HG03439 (cell line): ENCODE results near the gene DIO3.
"Not testable (repeated sequence)": the region's sequence is repeated elsewhere in the genome, so short reads cannot be mapped to it uniquely, and the experiment has no call there.

Experiments
- ATAC-seq: cut with Tn5 transposase; IDR thresholded peaks from one replicate; pipeline ENCODE4 v1.9.1; 2021; ENCODE audit warnings: mild to moderate bottlenecking, moderate library complexity; ENCODE audit not compliant: unreplicated experiment

DIO3 gene

GRCh38 chr14:101540481-101541462, 20.5 kb upstream of the DIO3 start:
- no peak for ATAC-seq

DNA sequence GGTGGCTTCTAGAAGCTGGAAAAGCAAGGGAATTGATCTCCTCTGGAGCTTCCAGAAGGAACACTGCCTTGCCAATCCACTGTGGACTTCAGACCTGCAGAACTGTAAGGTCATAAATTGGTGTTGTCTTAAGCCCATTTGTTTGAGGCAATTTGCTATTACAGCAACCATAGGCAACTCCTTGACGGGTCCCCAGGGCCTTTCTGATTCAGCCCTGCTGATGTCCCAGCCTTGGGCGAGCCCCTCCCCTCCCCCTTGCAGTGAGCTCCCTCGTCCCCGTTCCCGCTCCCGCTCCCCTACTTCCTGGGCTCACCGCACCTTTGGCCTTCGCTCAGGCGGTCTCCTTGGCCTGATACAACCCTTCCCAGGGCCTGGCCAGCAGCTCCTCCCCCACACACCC, 18.9 kb upstream of the DIO3 start:
- ATAC-seq, result no peak

- ATAC-seq, result no peak
Observed at GRCh38 chr14:101543814-101544213, 17.5 kb upstream of the DIO3 start.

GRCh38 chr14:101544550-101544949, 16.7 kb upstream of the DIO3 start:
- no peak for ATAC-seq

DNA sequence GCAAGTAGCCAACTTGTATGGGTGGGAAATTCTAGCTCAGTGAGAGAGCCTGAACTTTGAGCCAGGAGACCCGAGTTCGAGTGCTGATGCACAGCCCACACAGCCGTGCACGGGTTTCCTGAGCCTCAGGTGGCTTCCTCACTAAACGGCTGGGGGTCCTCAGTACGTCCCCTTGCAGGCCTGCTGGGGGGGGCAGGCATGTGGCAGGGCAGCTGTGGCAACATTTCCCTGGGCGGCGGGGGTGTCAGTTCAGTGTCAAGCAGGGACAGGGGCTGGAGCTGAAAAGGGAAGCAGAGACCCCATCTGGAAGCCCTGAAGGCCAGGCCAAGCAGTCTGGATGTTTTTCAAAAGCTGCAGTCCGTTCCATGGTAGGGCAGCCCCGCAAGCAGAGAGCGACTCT, 14.6 kb upstream of the DIO3 start:
- no peak for ATAC-seq

GRCh38 chr14:101547107-101547738, 14.1 kb upstream of the DIO3 start:
- no peak for ATAC-seq

DNA sequence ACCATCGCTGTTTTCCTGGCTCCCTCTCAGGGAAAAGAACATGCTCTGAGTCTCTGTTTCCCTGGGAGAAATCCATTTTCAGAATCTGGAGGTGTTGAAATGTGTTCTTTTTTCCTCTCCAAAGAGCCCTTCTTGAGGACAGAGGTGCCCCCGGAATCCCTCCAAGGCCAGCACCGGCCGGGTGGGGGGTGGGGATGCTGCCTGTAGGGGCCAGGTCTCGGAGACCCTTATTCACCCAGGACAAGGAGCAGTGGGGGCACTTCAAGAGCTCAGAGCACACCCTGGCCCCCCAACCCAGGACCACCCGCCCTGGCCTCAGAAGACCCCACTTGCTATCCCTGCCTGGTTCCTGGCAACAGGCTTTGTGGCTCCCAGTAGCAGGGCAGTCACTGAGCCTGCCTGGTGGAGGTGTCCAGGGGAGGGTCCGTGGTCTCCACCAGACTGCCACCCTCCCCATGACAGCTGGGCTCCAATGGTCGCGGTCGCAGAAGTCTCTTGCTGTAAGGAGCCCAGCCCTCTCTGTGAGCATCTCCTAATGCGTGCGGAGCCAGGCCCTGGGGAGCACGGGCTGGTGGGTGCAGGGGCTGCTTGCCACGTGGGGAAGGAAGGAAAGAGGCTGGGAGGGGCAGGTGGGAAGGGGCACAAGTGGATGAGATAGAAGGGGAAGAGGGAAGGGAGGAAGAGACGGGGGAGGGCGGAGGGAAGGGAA, 13.2 kb upstream of the DIO3 start:
- ATAC-seq, result no peak

DNA sequence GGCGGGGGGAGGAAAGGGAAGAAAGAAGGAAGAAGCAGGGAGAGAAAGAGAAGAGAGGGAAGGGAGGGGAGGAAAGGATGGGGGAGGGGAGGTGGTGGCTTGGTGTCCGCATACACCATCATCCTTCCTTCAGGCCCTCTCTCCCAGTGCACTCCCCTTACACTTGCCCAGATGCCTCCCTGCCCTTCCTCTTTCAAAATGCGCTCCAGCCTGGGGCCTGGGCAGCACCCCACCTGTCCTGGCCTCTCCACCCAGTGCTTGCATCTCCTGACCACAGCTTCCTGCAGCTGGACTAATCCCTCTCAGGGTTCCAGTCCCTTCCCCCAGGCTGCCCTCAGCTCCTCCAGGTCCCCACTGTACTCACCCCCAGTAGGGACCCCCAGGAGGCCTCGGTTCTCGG, 12.6 kb upstream of the DIO3 start:
- ATAC-seq, result no peak

GRCh38 chr14:101549154-101549553, 12.1 kb upstream of the DIO3 start:
- no peak for ATAC-seq

DNA sequence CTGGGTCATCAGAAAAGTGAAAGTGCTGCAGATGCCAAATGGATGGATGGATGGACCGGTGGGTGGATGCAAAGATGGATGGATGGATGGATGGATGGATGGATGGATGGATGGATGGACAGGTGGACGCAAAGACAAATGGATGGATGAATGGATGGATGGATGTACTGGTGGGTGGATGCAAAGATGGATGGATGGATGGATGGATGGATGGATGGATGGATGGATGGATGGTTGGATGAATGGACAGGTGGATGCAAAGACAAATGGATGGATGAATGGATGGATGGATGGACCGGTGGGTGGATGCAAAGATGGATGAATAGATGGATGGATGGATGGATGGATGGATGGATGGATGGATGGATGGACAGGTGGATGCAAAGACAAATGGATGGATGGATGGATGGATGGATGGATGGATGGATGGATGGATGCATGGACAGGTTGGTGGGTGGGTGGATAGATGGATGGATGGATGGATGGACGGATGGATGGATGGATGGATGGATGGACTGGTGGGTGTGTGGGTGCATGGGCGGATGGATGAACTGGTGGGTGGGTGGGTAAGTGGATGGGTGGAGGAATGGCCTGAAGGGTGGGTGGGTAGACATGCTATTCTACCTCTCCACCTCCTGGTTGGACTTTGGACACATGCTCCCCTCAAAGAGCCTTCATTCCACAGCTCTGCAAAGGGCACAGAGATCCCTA, 10.9 kb upstream of the DIO3 start:
- not testable (repeated sequence) for ATAC-seq

DNA sequence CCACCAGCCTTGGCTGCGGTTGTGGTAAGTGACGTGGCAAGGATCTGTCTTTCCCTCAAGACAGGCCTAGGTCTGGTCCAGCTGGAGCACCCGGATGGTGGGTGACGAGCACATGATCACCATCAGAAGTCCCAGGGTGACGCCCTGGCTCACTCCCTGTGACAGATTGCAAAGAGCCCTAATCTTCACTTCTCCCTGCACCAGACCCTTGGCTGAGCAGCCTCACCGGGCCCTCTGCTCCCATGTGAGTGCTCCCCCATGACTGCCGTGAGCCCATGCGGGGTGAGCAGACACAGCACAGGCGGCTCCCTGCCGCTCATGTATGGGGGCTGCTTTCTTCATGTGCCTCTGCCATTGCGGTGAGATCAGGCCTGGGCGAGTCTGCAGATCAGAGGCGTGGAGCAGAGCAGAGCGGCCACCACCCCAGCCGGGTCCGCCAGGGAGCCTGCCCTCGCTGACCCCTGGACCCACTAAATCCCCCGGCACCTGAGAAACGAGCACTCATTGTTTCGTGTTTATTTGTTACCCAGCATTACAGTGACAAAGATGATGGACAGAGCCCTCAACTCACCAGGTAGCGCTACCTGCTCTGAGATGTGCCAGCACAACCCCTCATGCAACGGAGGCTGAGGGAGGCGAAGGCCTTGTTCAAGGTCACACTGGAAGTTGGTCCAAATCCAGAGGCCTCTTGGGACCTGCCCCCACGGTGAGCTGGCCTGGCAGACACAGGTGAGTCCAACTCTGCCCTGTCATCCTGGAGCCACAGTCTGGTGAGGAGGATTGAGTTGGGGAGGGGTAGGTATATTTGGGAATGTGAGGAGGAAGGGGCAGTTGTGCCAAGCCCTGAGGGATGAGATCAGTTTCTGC, 9.3 kb upstream of the DIO3 start:
- ATAC-seq, result no peak

DNA sequence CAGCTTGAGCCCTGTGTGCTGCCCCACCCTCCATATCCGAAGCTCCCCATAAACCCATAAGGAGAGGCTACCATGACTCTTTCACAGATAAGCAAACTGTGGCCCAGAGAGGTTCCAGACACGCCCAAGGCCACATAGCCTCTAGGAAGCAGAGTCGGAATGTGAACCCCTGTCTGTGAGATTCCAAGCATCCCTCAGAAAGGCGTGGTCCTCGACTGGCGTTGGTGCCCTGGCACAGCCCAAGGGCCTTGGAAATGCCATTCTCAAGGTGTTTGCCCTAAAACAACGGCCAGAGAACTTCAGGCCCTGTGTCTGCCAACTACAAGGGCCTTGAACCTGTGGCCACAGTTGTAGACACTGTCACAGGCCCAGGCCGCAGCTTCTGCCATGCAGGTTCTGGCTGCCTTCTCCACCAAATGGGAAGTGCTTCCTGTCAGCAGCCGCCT, 8.5 kb upstream of the DIO3 start:
- ATAC-seq, result no peak

DNA sequence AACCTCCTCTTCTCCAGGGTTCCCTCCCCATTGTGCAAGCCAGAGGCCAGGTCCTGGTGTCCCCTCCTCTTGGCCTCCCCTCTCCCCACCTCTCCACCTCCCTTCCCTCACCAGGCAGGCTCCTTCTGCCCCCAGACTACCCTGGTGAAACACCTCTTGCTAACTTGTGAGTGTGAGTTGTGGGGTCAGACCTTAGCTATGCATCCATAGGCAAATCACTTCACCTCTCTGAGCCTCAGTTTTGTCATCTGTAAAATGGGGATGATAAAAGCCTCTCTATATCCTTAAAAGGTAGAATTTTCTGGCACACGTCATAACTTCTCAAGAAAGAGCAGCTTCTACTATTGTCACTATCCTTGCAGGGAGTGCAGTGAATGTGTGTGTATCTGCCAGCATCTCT, 7.9 kb upstream of the DIO3 start:
- ATAC-seq, result no peak

- ATAC-seq, result no peak
Observed at GRCh38 chr14:101553931-101554330, 7.4 kb upstream of the DIO3 start.

DNA sequence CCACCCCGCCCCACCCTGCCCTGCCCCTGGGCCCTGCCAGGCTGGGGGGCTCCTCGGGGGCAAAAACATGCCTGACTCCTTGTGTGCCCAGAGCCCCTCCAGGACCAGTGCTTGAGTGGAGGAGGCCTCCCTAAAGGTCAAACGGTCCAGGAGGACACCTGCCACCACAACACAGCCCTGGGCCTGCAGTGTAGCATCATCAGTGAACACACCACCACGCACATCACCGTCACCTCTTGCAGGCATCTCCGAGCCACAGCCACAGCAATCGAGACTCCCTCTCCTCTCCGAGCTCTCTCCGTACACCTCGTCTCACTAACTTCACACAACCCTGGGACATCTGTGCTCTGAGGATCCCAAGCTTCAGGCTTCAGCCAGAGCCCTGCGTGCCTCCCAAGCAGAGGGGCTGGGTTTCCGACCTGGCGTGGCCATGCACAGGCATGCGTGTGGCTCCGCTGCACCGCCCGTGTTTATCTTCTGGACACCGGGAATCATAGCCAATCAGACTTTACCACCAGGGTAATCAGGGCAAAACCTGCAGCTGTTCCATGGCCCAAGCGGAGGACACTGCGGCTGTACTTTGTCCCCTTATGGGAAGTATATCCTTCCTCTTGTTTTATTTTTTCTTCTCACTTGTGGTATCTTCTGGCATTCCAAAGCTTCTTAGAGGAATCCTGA, 6.2 kb upstream of the DIO3 start:
- no peak for ATAC-seq

DNA sequence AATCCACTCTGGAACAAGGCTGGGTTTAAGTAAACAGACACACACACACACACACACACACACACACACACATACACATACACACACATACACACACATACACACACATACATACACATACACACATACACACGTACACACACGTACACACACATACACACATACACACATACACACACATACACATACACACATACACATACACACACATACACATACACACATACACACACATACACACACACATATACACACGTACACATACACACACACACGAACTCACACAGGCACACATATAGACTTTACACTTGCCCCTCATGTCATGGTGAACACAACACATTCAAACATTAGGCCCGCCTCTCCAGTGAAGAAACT, 5.6 kb upstream of the DIO3 start:
- ATAC-seq, result not testable (repeated sequence)

- ATAC-seq, result no peak
Observed at GRCh38 chr14:101556131-101556530, 5.2 kb upstream of the DIO3 start.

DNA sequence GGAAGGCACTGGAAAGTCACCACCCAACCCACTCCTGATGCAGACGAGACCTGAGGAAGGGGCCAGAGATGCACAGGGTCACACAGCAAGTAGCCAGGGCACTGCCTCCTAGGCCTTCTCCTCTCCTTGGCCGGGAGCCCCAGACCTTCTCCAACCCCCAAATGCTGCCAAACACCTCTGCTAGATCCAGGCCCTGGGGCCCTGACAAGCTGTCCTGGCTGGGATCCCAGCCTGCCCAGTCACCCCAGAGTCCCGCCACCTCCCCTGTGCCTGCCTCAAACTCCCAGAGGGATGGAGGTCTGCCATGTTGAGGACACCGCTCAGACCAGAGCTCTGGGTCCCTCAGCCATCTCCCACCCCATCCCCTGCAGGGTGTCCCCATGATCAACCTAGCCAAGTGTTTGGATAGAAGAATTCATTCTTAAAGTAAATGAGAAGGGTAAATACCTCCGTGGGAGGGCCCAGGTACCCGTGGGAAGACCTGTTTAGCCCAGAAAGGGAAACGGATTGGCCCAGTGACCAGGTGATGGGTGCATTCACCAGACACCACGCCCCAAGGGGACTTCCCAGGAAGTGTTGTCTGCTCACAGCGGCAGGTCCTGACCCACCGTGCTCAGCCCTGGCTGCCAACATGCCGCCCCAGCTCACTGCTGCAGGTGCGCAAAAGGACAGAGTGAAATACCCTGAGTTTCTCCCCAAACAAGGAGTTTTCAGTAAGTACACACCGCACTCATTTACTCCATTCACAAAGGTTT, 4.6 kb upstream of the DIO3 start:
- no peak for ATAC-seq

- ATAC-seq, result no peak
Observed at GRCh38 chr14:101557321-101557695, 4.0 kb upstream of the DIO3 start.
